Neuronal stem cell (in vitro differentiated cells): ENCODE results near the gene STRADA.

ENCODE experiments used
- DNase-seq: peaks from one replicate; pipeline ENCODE4 v3.0.0-alpha.2; 2013; ENCODE audit warnings: low spot score
- H2AFZ ChIP-seq: one replicate; pipeline ENCODE4 v1.6.1; 2013; ENCODE audit warnings: mild to moderate bottlenecking, low read length, inconsistent platforms
- H2AK5ac ChIP-seq: 2 replicates; pipeline ENCODE4 v1.6.1; 2013; ENCODE audit warnings: low read depth, mild to moderate bottlenecking, inconsistent platforms, low read length, moderate library complexity, mixed read lengths
- H2BK120ac ChIP-seq: 2 replicates; pipeline ENCODE4 v1.6.1; 2013; ENCODE audit warnings: low read depth, mild to moderate bottlenecking, inconsistent platforms, low read length, moderate library complexity, mixed read lengths
- H2BK12ac ChIP-seq: one replicate; pipeline ENCODE4 v1.6.1; 2013; ENCODE audit warnings: low read length, inconsistent platforms
- H2BK15ac ChIP-seq: 2 replicates; pipeline ENCODE4 v1.6.1; 2013; ENCODE audit warnings: mild to moderate bottlenecking, low read length, inconsistent platforms, mixed read lengths
- H2BK5ac ChIP-seq: one replicate; pipeline ENCODE4 v1.6.1; 2013; ENCODE audit warnings: inconsistent platforms, mild to moderate bottlenecking, low read length, moderate library complexity
- H3K14ac ChIP-seq: one replicate; pipeline ENCODE4 v1.6.1; 2013; ENCODE audit warnings: low read length, inconsistent platforms
- H3K18ac ChIP-seq: 2 replicates; pipeline ENCODE4 v1.6.1; 2013; ENCODE audit warnings: low read length, inconsistent platforms
- H3K23ac ChIP-seq: 2 replicates; pipeline ENCODE4 v1.6.1; 2013; ENCODE audit warnings: low read depth, mild to moderate bottlenecking, mixed read lengths, low read length, inconsistent platforms; ENCODE audit not compliant: poor library complexity
- H3K27ac ChIP-seq: replicated peaks from 3 replicates; pipeline ENCODE4 v1.5.1; 2013; ENCODE audit warnings: low read length, inconsistent platforms
- H3K27me3 ChIP-seq, 3 experiments: 2 replicates each; pipeline ENCODE4 v1.6.1; 2013; ENCODE audit warnings: low read length in 3 of 3, mild to moderate bottlenecking in 2 of 3, inconsistent platforms in 1 of 3, low read depth in 1 of 3, mixed read lengths in 1 of 3, moderate library complexity in 1 of 3; ENCODE audit not compliant: control insufficient read depth in 3 of 3, insufficient read depth in 3 of 3
- H3K36me3 ChIP-seq, 2 donors: replicated peaks in 1 of 2; 2 replicates each; pipeline ENCODE4 v1.6.1; 2013; ENCODE audit warnings: low read length in 2 of 2; ENCODE audit not compliant: control insufficient read depth in 2 of 2, insufficient read depth in 2 of 2
- H3K4ac ChIP-seq: 2 replicates; pipeline ENCODE4 v1.6.1; 2013; ENCODE audit warnings: inconsistent platforms, mild to moderate bottlenecking, low read length, moderate library complexity
- H3K4me1 ChIP-seq, 2 donors: 1 replicate in 1 of 2; 2 replicates in 1 of 2; pipeline ENCODE4 v1.6.1; 2013; ENCODE audit warnings: low read length in 2 of 2, low read depth in 1 of 2; ENCODE audit not compliant: control insufficient read depth in 2 of 2, insufficient read depth in 1 of 2
- H3K4me2 ChIP-seq: one replicate; pipeline ENCODE4 v1.6.1; 2013; ENCODE audit warnings: mild to moderate bottlenecking, low read length, inconsistent platforms; ENCODE audit not compliant: insufficient read depth, poor library complexity, severe bottlenecking
- H3K4me3 ChIP-seq, 2 donors: 2 replicates each; pipeline ENCODE4 v1.5.1; 2013; ENCODE audit warnings: low read length in 2 of 2, mild to moderate bottlenecking in 2 of 2, inconsistent platforms in 1 of 2, moderate library complexity in 1 of 2
- H3K79me1 ChIP-seq: one replicate; pipeline ENCODE4 v1.6.1; 2013; ENCODE audit warnings: low read depth, mild to moderate bottlenecking, inconsistent platforms, low read length, moderate library complexity
- H3K9ac ChIP-seq: one replicate; pipeline ENCODE4 v1.6.1; 2013; ENCODE audit warnings: mild to moderate bottlenecking, low read depth, low read length, inconsistent platforms; ENCODE audit not compliant: poor library complexity
- H3K9me3 ChIP-seq, 2 donors: replicated peaks in 1 of 2; 2 replicates each; pipeline versions ENCODE3 to v1.6.1; 2013; ENCODE audit warnings: low read length in 2 of 2, mild to moderate bottlenecking in 2 of 2, inconsistent platforms in 1 of 2, low read depth in 1 of 2, mixed read lengths in 1 of 2, moderate library complexity in 1 of 2; ENCODE audit not compliant: control insufficient read depth in 2 of 2, insufficient read depth in 1 of 2
- H4K8ac ChIP-seq: one replicate; pipeline ENCODE4 v1.6.1; 2013; ENCODE audit warnings: low read depth, mild to moderate bottlenecking, inconsistent platforms, low read length, moderate library complexity
- H4K91ac ChIP-seq: one replicate; pipeline ENCODE4 v1.6.1; 2013; ENCODE audit warnings: low read length, low read depth, mild to moderate bottlenecking, inconsistent platforms; ENCODE audit not compliant: poor library complexity
- WGBS, 2 donors: extraction: QIAGEN DNeasy Blood & Tissue Kit; methylation state at CpG; one replicate each; pipeline ENCODE4 v1.1.7; 2013; ENCODE audit warnings: missing lambda C conversion rate in 2 of 2, mixed read lengths in 1 of 2; ENCODE audit not compliant: insufficient read length in 2 of 2, insufficient replicate concordance in 1 of 2; ENCODE audit errors: extremely low coverage in 2 of 2; 5-methylcytosine and 5-hydroxymethylcytosine counted together

The STRADA gene

GRCh38 chr17:63762161-63763078 is 20.8 kb upstream of the STRADA start:
- Histone ChIP-seq H2BK120ac (no peak overlapping the region), H4K8ac (no peak overlapping the region), H3K4me3 (no peak overlapping the region), H3K4me1 (no peaks in the 10 kb centered on the region), H2BK15ac (no peak overlapping the region), H2AK5ac (no peak overlapping the region), H3K4ac (no peak overlapping the region), H3K9ac (no peak overlapping the region), H3K18ac (no peak overlapping the region), H2BK12ac (no peak overlapping the region), H3K4me2 (no peak overlapping the region), H3K23ac (no peak overlapping the region), H3K14ac (no peak overlapping the region), H3K36me3 (peaks cover 24 to 85% of the 10 kb centered on the region in 2 donors), H3K9me3 (no peaks in the 10 kb centered on the region), H4K91ac (no peak overlapping the region), H2BK5ac (no peak overlapping the region), H3K79me1 (peaks cover 2% of the 10 kb centered on the region), H2AFZ (no peak overlapping the region), H3K27me3 (no peaks in the 10 kb centered on the region), H3K27ac (no peak overlapping the region)
- no peak for DNase-seq
- WGBS, 2 donors = no CpG with 5 or more reads among the region's 5 CpGs

- H2AK5ac ChIP-seq = no peak overlapping the region
- H4K8ac ChIP-seq = no peak overlapping the region
- no peak overlapping the region for H3K23ac ChIP-seq
- H2BK15ac ChIP-seq = no peak overlapping the region
- H3K18ac ChIP-seq = no peak overlapping the region
- H3K14ac ChIP-seq = no peak overlapping the region
- H3K4me2 ChIP-seq = no peak overlapping the region
- no peak overlapping the region for H2AFZ ChIP-seq
- H3K9me3 ChIP-seq = no peaks in the 10 kb centered on the region
- DNase-seq = no peak
- no CpG with 5 or more reads among the region's 10 CpGs for WGBS, 2 donors
- H3K27me3 ChIP-seq = no peaks in the 10 kb centered on the region
- H3K4me3 ChIP-seq = no peak overlapping the region
- H2BK5ac ChIP-seq = no peak overlapping the region
- no peak overlapping the region for H3K27ac ChIP-seq
- no peak overlapping the region for H2BK12ac ChIP-seq
- H2BK120ac ChIP-seq = no peak overlapping the region
- H3K36me3 ChIP-seq = peaks cover 31 to 90% of the 10 kb centered on the region in 2 donors
- H3K79me1 ChIP-seq = no peaks in the 10 kb centered on the region
- H3K4ac ChIP-seq = no peak overlapping the region
- no peaks in the 10 kb centered on the region for H3K4me1 ChIP-seq
- no peak overlapping the region for H4K91ac ChIP-seq
- H3K9ac ChIP-seq = no peak overlapping the region
Observed at GRCh38 chr17:63760771-63761539, 19.4 kb upstream of the STRADA start.

GRCh38 chr17:63758428-63758827 is 16.8 kb upstream of the STRADA start:
- WGBS, 2 donors = 100% methylated on average over 1 of the region's 2 CpGs; no CpG with 5 or more reads in 1 of the 2 donors
- no peaks in the 10 kb centered on the region for H3K79me1 ChIP-seq
- H3K9me3 ChIP-seq = no peaks in the 10 kb centered on the region
- H3K36me3 ChIP-seq = peaks cover 39 to 90% of the 10 kb centered on the region in 2 donors
- no peak overlapping the region for H3K27ac ChIP-seq
- no peak overlapping the region for H3K18ac ChIP-seq
- H3K4me3 ChIP-seq = no peak overlapping the region
- H3K9ac ChIP-seq = no peak overlapping the region
- no peak overlapping the region for H2BK12ac ChIP-seq
- no peak overlapping the region for H3K14ac ChIP-seq
- no peaks in the 10 kb centered on the region for H3K4me1 ChIP-seq
- H3K27me3 ChIP-seq = no peaks in the 10 kb centered on the region
- H2AK5ac ChIP-seq = no peak overlapping the region
- no peak overlapping the region for H2BK15ac ChIP-seq
- no peak overlapping the region for H4K8ac ChIP-seq
- H2BK5ac ChIP-seq = no peak overlapping the region
- H4K91ac ChIP-seq = no peak overlapping the region
- no peak overlapping the region for H3K23ac ChIP-seq
- no peak overlapping the region for H2BK120ac ChIP-seq
- no peak for DNase-seq
- no peak overlapping the region for H3K4me2 ChIP-seq
- H3K4ac ChIP-seq = no peak overlapping the region
- H2AFZ ChIP-seq = no peak overlapping the region

GRCh38 chr17:63754046-63754445 is 12.4 kb upstream of the STRADA start:
- no peak overlapping the region for H4K91ac ChIP-seq
- H3K9ac ChIP-seq = no peak overlapping the region
- H3K36me3 ChIP-seq = peaks cover 29 to 90% of the 10 kb centered on the region in 2 donors
- no peak overlapping the region for H2BK120ac ChIP-seq
- H3K4me3 ChIP-seq = no peak overlapping the region
- no peak overlapping the region for H2AK5ac ChIP-seq
- no CpG with 5 or more reads among the region's 3 CpGs for WGBS, 2 donors
- H2BK12ac ChIP-seq = no peak overlapping the region
- H3K27me3 ChIP-seq = no peaks in the 10 kb centered on the region
- no peak overlapping the region for H4K8ac ChIP-seq
- no peak overlapping the region for H2BK5ac ChIP-seq
- no peak overlapping the region for H3K27ac ChIP-seq
- no peaks in the 10 kb centered on the region for H3K4me1 ChIP-seq
- no peak overlapping the region for H3K23ac ChIP-seq
- no peak overlapping the region for H3K18ac ChIP-seq
- DNase-seq = no peak
- no peak overlapping the region for H3K4me2 ChIP-seq
- H3K9me3 ChIP-seq = no peaks in the 10 kb centered on the region
- no peak overlapping the region for H2BK15ac ChIP-seq
- H3K4ac ChIP-seq = no peak overlapping the region
- H3K79me1 ChIP-seq = no peaks in the 10 kb centered on the region
- no peak overlapping the region for H2AFZ ChIP-seq
- H3K14ac ChIP-seq = no peak overlapping the region
